ENCODE data around the gene MYEOV. TPM values are rescaled to one million over a fixed set of nuclear protein-coding genes. Genes with fewer than 3 reads are reported as not detected.

The MYEOV gene
- polyA plus RNA-seq, 1 donor = 0.65 TPM

DNA sequence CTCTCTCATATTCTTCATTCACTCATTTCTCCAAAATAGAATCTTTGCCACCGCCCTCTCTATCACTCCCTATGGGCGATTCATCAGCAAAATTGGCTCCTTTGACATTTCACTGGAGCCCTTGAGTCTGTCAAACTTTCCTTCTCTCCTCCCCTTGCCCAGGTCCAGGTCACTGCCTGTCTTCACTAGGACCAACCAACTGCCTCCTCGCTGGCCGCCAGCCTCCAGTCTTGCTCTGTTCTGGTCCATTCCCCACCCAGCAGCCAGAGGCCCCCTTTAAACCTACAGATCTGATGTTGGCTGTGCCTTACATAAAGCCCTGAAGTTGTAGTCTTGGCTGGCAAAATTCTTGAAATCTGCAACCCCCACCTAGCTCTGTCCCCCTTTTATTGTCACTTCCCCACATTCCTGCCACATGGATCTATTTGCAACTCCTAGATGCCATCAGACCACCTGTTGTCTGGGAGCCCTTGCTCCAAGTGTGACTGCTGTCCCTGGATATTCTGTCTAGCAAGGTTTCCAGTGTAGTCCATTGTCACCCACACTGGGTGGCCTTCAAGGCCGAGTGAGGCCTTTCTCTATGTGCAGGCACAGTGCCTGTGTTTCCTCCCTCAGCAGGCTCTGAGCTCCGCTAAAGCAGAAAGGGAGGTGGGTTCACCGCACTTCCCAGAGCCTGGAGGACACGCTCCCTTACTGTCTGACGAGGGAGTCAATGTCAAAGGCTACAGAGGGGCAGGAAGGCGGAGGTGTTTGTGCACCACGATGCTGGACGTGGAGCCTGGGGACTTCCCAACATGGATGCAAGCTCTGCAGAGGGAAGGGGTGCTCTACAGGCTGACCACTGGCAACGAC is 25.5 kb downstream of the MYEOV start:
- DNase-seq = no peak

DNA sequence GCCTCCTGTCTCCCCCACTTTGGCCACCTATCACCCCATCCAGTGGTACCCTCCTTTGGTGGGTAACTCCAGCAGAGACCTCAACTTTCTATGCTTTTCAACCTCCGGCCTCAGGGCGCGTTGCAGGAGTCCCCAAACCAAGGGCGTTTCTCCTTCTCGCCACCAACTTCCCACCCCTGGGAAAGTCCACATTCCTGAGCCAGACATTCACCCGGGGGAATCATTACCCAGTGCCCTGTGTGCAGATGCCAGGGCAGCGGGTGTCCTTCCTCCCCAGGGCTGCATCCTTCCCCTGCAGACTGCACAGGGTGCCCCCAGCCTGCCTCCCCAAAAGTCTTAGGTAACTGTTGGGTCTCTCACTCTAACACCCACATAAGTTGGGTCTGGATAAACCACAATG is 26.4 kb downstream of the MYEOV start:
- no peak for DNase-seq

DNA sequence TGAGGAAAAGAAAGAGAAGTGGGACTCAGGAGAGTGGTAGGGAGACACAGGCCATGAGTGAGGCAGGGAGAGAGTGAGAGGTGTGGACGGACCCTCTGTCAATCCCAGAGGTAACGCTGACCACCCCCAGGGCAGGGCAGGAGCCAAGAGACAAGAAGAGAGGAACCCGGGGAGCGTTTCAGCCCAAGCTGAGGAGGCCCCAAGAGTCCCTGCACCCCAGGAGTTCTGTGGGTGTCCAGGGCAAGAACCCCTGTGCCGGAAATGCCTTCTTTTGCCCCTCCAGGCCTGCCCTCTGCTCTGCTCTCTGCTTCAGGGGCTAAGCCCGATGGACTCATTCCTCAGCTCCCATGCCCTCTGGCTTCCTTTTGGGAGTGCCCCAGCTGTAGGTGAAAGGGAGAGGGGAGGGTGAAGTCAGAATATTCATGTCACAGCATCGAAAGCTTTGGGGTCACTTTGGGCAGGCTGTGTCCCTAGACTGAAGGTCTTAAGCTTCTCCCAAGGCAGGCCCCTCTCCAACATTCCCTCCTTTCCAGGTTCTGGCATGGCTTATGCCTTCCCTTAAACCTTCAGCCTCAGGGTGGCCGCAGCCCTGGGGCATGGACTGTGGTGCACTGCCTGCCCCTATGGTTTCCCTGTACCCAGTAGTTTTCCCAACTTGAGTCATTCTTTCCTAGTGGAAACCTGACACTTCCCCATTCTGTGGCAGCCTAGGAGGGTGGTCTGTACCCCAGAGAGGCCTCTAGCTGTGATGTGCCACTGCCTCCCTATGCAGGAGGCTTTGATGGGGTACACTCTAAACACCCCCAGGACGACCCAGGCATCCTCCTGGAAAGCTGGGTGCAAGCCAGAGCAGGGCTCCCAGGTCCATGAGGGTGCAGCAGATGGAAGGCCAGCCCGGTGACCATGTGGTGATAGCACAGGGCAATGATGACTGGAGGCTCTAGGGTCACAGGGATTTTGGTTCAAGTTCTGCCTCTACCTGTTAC is 27.1 kb downstream of the MYEOV start:
- no peak for DNase-seq

DNA sequence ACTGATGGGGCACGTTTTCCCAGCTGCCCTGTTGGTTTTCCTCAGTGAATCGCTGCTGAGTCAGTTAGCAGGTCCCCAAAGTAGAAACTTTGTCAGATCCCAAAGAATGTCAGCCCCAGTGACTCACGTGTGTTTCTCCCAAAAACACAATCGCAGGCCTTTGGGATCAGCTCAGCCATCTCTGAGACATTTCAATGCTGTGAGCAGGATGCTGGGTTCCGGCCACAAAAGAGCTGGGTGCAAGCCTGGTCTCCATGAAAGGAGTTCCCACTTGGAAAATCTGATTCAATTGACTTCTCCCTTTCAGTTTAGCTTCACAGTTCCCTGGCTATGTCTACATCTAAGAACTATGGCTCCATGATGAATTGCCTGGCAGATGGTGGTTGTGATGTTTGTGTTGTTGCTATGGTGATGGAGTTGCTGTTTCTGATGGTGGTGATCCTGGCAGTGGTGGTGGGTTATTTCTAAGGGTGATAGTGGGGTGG is 28.0 kb downstream of the MYEOV start:
- DNase-seq = no peak

DNA sequence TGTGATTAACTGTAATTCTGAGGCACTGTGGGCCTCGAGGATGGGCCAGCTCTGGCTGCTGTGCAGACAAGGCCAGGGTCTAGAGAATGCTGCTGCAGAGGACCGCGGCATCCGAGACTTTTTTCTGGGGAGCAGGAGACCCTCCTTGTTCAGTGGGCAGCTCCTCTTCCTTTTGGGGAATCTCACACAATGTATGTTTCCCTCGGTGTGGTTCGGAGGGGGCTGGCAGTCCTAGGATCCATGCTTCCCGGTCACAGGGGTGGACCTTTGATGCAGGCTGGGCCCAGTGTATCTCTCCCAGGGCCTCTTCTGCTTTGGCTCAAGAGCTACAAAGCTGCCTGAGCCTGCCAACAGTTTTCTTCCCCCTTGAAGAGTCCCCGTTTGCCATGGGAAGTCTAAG is 31.5 kb downstream of the MYEOV start:
- DNase-seq = no peak

DNA sequence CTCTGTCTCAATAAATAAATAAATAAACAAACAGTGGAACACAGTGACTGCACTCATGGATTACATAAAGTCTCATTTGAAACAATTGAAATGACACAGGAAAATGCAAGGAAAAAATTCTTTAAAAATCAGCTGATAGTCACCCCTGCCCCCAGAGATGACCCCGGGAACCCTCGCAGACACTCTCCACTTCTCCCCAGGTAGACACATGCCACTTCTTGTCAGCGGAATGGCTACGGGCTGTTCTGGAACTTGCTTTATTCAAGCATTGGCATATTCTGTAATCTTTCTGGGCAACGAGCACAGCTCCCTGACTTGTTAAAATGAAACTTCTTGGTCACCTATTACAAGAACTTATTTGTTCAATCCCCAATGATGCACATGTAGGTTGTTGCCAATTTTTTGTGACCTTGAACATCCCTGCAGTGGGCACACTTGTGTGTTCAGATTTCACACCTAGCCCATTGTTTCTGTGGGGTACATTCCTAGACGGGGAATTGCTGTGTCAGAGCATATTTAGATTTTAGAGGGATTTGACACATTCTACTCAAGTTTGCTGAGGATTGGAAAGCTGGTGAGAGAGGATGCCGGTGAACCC is 32.8 kb downstream of the MYEOV start:
- DNase-seq = no peak

DNA sequence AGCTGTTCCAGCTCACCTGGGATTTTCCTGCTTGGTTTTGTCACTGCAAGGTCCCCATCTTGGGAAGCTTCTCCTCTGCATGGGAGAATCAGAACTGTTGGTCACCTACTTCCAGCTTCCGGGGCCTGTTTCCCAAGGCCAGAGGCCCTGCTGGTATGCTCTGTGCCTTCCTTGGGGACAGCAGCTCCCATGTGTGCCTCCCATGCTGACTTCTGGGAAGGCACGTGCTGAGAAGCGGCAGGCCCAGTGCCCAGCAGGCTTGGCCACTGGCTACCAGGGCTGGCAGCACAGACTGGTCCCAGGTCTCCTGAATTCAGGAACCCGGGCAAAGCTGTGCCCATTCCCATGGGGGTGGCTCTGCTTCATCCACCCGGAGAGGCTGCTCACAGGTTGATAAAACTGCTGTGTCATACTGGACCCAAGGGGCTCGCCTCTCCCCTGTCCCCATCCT is 33.8 kb downstream of the MYEOV start:
- no peak for DNase-seq

DNA sequence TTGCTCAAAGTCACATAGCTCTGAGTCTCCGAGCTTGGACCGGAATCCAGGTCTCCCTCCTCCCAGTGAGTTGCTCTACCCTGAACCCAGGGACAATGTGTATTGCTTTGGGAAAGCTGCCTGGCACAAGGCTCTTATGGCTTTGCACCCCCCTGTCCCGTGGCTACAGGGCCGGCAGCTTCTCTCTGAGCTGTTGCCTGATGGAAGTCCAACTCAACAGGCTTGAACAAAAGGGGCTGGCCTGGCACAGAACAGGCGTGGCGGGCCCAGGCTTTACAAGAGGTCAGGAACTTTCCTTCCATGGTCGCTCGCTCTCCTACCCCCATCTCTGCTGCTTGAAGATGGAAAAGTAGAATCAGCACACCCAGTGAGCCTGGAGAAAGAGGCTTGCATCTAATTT is 34.3 kb downstream of the MYEOV start:
- no peak for DNase-seq

DNA sequence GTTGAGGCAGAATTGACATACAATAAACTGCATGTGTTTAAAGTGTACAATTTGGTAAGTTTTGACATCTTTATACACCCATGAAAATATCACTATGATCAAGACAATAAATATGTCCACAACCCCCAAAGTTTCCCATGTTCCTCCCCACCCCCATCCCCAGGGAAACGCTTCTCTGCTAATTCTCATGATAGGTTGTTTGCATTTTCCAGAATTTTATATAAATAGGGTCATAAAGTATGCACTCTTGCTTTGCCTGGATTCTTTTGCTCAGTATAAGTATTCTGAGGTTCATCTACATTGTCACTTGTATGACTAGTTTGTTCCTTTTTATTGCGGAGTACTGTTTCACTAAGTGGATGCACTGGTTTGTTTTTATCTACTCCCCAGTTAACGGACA is 35.6 kb downstream of the MYEOV start:
- no peak for DNase-seq

DNA sequence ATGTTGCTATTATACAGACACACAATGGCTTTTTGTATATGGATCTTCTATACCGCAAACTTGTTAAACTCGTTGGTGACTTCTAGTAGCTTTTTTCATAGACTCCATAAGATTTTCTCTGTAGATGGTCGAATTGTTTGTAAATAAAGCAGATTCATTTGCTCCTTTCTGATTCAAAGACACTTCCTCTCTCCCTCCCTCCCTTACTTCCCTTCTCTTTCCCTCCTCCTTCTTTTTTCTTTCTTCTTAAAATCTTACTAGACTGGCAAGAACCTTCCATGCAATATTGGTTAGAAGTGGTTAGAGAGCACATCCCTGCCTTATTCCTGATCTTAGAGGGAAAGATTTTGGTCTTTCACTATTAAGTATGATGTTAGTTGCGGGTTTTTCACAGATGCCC is 36.4 kb downstream of the MYEOV start:
- DNase-seq = no peak

DNA sequence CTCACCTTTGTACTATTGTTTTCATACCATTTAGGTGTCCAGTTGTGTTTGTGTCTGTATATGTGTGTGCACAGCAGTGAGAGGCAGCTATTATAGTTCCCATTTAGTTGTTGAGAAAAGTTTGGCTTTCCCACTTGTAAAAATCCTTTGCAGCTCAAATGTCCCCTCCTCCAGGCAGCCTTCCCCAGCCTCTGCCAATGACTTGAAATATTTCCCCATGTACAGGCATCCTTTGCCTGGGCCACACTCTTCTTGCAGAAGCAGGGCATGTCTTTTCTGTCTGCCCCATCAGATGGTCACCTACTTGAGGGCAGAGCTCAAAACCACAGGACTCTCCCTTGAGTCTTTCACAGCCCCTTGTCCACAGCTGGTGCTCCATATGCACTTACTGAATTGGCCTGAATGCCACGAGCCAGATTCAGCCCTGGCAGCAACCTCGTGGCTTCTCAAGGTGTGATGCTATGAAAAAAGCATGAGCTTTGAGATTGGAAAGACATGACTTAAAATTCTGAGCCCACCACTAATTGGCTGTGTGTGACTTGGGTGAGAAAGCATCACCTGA is 39.3 kb downstream of the MYEOV start:
- no peak for DNase-seq

DNA sequence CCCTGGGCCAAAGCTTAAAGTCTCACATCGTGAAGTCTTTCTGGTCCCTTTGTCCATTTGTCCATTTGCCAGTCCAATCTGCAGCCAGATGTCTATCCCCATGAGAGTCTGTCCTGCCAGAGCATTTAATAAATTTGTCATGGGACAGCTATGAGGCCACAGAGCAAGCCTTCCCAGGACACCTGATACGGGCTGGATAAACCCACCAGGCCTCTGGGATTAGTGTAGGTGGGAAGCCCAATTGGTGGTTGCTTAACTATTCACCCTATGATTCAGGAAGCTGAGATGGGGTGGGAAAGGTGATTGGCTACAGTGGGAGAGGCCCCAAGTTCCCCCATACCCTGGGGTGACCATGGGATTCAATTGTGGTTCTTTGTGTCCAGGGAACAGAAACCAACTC is 39.9 kb downstream of the MYEOV start:
- DNase-seq = no peak

DNA sequence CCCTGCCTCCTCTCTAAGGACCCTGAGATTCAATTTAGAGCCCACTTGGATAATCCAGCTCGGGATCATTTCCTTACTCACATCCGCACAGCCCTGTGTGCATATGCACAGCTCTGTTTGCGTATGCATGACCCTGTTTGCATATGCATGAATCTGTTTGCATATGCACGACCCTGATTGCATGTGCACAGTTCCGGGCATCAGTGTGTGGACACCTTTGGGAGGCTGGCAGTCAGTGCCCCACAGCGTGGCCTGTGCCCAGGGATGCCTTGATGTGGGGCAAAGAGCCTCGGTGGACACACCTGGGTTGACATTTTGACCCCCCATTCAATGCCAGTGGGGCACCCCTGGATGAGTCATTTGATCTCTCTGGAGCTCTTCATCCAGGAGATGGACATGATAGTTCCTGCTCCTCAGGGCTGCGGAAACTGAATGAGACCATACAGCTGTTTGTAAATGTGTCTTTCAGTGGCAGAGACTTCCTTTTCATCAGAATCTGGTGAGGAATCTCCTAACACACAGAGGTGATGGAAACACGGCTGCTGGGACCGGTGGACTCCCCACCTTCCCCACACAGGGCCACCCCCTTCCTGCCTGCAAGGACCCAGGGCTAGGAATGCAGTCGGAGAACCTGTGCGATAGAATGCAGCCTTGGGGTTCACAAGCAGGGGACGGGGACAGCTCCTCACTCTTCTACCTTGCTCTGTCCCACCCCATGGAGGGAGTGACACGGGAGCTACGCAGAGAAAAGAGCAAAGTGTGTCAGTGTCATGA is 41.2 kb downstream of the MYEOV start:
- no peak for DNase-seq

DNA sequence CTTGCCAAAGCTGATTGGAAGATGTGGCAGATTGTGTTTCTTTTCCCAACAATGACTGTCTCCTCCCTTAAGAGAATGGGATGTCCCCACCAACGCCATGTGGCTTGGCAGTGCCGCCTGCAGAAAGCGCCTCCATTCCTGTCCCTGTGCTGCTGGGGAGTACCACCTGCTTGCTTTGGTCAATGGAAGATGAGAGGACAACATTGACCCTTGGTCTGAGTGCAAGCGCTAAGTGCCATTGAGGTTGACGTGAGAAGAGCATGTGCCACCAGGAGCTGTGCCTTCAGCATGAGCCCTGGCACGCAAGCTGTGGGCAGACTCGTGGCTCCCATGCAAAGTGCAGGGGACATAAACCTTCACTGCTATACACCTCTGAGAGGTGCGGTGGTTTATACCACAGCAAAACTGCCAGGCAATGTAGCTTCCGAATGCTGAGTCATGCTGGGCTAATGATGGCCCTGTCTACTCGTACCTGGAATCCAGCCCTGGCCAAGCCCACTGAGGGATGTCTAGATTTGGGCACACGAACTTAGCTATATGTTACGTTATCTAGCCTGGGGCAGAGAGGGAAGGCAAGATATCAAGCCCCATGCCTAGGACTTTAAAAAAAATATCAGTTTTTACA is 41.9 kb downstream of the MYEOV start:
- DNase-seq = no peak

DNA sequence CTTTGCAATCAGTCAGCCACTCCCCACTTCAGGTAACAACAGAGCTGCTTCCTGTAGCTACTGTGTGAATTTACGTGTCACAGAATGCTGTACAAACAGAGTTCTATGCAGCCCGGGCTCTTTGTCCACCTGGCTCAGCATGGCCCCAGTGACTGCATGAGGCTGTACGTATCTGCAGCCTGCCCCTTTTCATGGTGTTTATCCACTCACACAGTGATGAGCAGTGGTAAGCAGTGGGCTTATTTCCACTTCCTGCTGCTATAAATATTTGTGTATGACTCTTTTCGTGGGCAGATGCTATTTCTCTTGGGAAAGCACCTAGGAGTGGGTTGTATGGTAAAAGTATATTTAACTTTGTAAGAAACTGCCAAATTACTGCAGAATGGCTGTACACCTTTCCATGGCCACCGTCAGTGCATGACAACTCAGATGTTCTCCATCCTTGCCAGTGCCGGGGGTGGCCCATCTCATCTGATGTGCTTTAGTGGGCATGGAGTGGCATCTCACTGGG is 43.3 kb downstream of the MYEOV start:
- DNase-seq = no peak

DNA sequence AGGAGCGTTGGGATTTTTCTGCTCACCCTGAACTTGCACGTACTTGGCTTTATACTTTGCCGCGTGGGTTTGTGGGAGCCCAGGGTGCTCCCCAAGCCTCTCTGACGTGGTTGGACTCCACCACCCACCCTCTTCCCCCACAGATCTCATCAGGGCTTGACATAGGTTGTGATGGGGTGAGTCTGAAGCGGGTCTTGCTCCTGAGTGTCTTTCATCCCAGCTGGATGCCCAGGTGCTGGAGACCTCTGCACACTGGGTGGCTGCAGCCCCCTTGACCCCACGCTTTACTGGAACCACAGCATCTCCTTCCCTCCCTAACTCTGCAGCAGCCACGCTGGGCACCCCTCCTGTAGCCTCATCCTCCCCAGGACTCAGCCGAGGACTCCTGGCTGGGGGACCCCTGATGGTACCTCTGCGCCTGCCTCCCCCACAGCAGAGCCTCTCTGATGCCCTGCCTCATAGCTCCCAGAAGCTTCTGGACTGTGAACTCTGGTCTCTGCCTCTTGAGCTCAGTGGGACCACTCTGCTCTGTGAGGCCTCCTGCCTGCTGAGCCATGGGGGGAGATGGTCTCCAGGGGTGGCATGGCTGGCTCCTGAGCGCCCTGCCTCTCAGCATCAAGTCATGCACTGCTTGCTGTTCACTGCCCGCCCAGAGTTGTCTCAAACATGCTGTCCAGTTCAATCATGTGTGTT is 45.2 kb downstream of the MYEOV start:
- DNase-seq = no peak

DNA sequence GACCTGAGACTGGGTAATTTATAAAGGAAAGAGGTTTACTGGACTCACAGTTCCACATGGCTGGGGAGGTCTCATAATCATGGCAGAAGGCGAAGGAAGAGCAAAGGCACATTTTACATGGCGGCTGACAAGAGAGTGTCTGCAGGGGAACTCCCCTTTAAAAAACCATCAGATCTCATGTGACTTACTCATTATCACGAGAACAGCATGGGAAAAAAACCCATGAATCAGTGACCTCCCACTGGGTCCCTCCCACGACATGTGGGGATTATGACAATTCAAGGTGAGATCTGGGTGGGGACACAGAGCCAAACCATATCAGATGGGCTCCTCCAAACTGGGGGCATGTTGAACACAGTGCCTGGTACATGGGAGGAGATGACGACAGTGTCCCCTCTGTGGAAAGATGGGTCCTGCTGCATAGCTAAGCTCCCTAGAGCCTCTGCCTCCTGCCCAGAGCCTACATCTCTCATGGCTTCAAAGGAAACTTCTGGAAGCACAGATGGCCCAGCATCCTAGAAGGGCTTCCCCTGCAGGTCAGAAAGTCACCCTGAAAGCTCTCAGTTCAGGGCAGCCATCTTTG is 46.1 kb downstream of the MYEOV start:
- no peak for DNase-seq

DNA sequence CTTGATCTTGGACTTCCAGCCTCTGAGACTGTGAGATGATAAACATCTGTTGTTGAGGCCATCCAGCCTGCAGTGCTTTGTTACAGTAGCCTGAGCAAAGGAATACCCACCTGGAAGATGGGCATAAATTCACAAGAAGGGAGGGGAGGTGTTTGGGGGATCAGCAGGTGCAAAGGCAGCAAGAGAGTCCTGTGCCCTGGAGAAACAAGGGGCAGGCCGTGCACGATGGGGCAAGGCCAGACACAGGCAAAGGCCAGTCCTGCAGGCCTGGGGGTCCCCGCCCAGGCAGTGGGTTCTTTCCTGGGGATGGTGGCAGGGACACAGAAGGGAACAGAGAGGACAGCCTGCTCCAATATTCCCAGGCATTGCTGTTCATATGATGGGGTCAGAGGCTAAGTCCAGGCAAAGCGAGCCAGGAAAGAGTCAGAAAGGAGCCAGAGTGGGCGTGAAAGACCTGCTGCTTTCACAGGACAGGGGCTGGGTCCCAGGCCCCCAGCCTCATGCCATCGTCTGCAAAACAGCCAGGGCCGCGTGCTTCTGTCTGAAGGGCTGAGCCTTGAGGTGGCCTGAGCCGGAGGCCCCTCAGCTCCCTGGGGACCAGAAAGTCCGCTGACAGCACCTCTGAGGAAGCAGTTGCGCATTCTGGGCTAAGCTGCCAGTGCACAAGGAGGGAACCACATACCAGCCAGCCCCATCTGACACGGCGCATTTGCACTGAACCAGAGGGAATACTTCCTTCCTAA is 48.8 kb downstream of the MYEOV start:
- DNase-seq = no peak

All from hindlimb muscle (tissue), 1 donor.